ENCODE data around the gene SRL. TPM values are rescaled to one million over a fixed set of nuclear protein-coding genes. Genes with fewer than 3 reads are reported as not detected.

SRL gene
- total RNA-seq, 1 donor from 2014 or later: not detected

GRCh38 chr16:4225075-4225474, 16.8 kb downstream of the SRL start:
- no peak for DNase-seq (ENCODE audit: extremely low spot score, unreplicated experiment)
- no peak overlapping the region for H3K4me3 Mint-ChIP-seq (ENCODE audit: unreplicated experiment)
- no peaks in the 10 kb centered on the region for H3K27me3 Mint-ChIP-seq (ENCODE audit: unreplicated experiment)
- H3K36me3 Mint-ChIP-seq (ENCODE audit: unreplicated experiment): no peaks in the 10 kb centered on the region
- no peak for TF ChIP-seq CTCF (IDR thresholded peaks at IDR 0.05)
- H3K9me3 Mint-ChIP-seq (ENCODE audit: unreplicated experiment): no peaks in the 10 kb centered on the region
- peaks cover 3% of the 10 kb centered on the region for H3K4me1 Mint-ChIP-seq (ENCODE audit: unreplicated experiment)
- no peak overlapping the region for H3K27ac Mint-ChIP-seq (ENCODE audit: unreplicated experiment)

GRCh38 chr16:4220358-4220757, 21.5 kb downstream of the SRL start:
- no peaks in the 10 kb centered on the region for H3K27me3 Mint-ChIP-seq (ENCODE audit: unreplicated experiment)
- TF ChIP-seq CTCF (IDR thresholded peaks at IDR 0.05): no peak
- no peak overlapping the region for H3K4me3 Mint-ChIP-seq (ENCODE audit: unreplicated experiment)
- no peaks in the 10 kb centered on the region for H3K36me3 Mint-ChIP-seq (ENCODE audit: unreplicated experiment)
- H3K4me1 Mint-ChIP-seq (ENCODE audit: unreplicated experiment): peaks cover 26% of the 10 kb centered on the region
- no peak for DNase-seq (ENCODE audit: extremely low spot score, unreplicated experiment)
- no peak overlapping the region for H3K27ac Mint-ChIP-seq (ENCODE audit: unreplicated experiment)
- no peaks in the 10 kb centered on the region for H3K9me3 Mint-ChIP-seq (ENCODE audit: unreplicated experiment)

GRCh38 chr16:4218202-4218601, 23.7 kb downstream of the SRL start:
- DNase-seq (ENCODE audit: extremely low spot score, unreplicated experiment): no peak
- H3K27me3 Mint-ChIP-seq (ENCODE audit: unreplicated experiment): no peaks in the 10 kb centered on the region
- no peak for TF ChIP-seq CTCF (IDR thresholded peaks at IDR 0.05)
- peaks cover 32% of the 10 kb centered on the region for H3K4me1 Mint-ChIP-seq (ENCODE audit: unreplicated experiment)
- no peaks in the 10 kb centered on the region for H3K36me3 Mint-ChIP-seq (ENCODE audit: unreplicated experiment)
- no peaks in the 10 kb centered on the region for H3K9me3 Mint-ChIP-seq (ENCODE audit: unreplicated experiment)
- peak overlapping the region; percentile 27 for H3K27ac Mint-ChIP-seq (ENCODE audit: unreplicated experiment)
- no peak overlapping the region for H3K4me3 Mint-ChIP-seq (ENCODE audit: unreplicated experiment)

- Mint-ChIP-seq H3K27ac (ENCODE audit: unreplicated experiment) (peak overlapping the region; percentile 38), H3K36me3 (ENCODE audit: unreplicated experiment) (no peaks in the 10 kb centered on the region), H3K4me1 (ENCODE audit: unreplicated experiment) (peaks cover 34% of the 10 kb centered on the region), H3K9me3 (ENCODE audit: unreplicated experiment) (no peaks in the 10 kb centered on the region), H3K4me3 (ENCODE audit: unreplicated experiment) (no peak overlapping the region), H3K27me3 (ENCODE audit: unreplicated experiment) (no peaks in the 10 kb centered on the region)
- peak; percentile 86 for DNase-seq (ENCODE audit: extremely low spot score, unreplicated experiment)
- TF ChIP-seq CTCF (IDR thresholded peaks at IDR 0.05): no peak
Observed at GRCh38 chr16:4217204-4218131, 24.4 kb downstream of the SRL start.

- TF ChIP-seq CTCF (IDR thresholded peaks at IDR 0.05): no peak
- H3K4me3 Mint-ChIP-seq (ENCODE audit: unreplicated experiment): no peak overlapping the region
- no peaks in the 10 kb centered on the region for H3K27me3 Mint-ChIP-seq (ENCODE audit: unreplicated experiment)
- H3K4me1 Mint-ChIP-seq (ENCODE audit: unreplicated experiment): peaks cover 34% of the 10 kb centered on the region
- no peaks in the 10 kb centered on the region for H3K9me3 Mint-ChIP-seq (ENCODE audit: unreplicated experiment)
- H3K36me3 Mint-ChIP-seq (ENCODE audit: unreplicated experiment): no peaks in the 10 kb centered on the region
- no peak for DNase-seq (ENCODE audit: extremely low spot score, unreplicated experiment)
- peak overlapping the region; percentile 57 for H3K27ac Mint-ChIP-seq (ENCODE audit: unreplicated experiment)
Observed at GRCh38 chr16:4216596-4216995, 25.3 kb downstream of the SRL start.
